Peyer's patch (tissue), 4 donors: Measurements from ENCODE around the gene SOX8. TPM values are rescaled to one million over a fixed set of nuclear protein-coding genes. Genes with fewer than 3 reads are reported as not detected.

Source experiments
- DNase-seq, 3 donors: peaks; one replicate each; pipeline ENCODE4 v3.0.0-alpha.2; 2017 to 2019
- H3K27ac ChIP-seq, 4 donors: fragments of 200-600 bp; sonication (generic); one replicate each; pipeline ENCODE4 v1.5.1; 2016 to 2019
- H3K27me3 ChIP-seq, 2 donors: fragments of 200-600 bp; sonication (generic); one replicate each; pipeline ENCODE4 v1.5.1; 2019
- H3K36me3 ChIP-seq, 3 donors: fragments of 200-600 bp; sonication (generic); one replicate each; pipeline ENCODE4 v1.5.1; 2016 to 2019
- H3K4me1 ChIP-seq, 4 donors: fragments of 200-600 bp; sonication (generic); one replicate each; pipeline ENCODE4 v1.5.1; 2016 to 2019
- H3K4me3 ChIP-seq, 4 donors: fragments of 200-600 bp; sonication (generic); 1 replicate in 3 of 4; 2 replicates in 1 of 4; pipeline ENCODE4 v1.5.1; 2016 to 2019; ENCODE audit warnings: mild to moderate bottlenecking in 1 of 4
- H3K9me3 ChIP-seq, 4 donors: fragments of 200-600 bp; sonication (generic); one replicate each; pipeline ENCODE4 v1.5.1; 2016 to 2019; ENCODE audit warnings: mild to moderate bottlenecking in 1 of 4
- CTCF ChIP-seq, 6 experiments: fragments of 450-650 bp in 4 of 6; fragments of 200-600 bp in 2 of 6; sonication (generic) in 1 of 6; IDR thresholded peaks; one replicate each; pipeline ENCODE4 v1.5.1; 2017 to 2019; ENCODE audit warnings: antibody characterized with exemption in 6 of 6, mild to moderate bottlenecking in 3 of 6, moderate library complexity in 1 of 6
- POLR2A ChIP-seq, 2 donors: fragments of 450-650 bp; IDR thresholded peaks; one replicate each; pipeline ENCODE4 v1.5.1; 2017; ENCODE audit warnings: antibody characterized with exemption in 2 of 2, mild to moderate bottlenecking in 2 of 2, moderate library complexity in 2 of 2
- total RNA-seq, 4 donors: library from RNA; depleted of rRNA; stranded (reverse); fragments of >200 nt; gene quantifications; one replicate each; pipeline ENCODE4 v1.1.0, GENCODE V29; 2016

SOX8 gene
- total RNA-seq, 4 donors from 2014 or later = 0.27 to 3.3 (median 1.1) TPM; not detected in 1

DNA sequence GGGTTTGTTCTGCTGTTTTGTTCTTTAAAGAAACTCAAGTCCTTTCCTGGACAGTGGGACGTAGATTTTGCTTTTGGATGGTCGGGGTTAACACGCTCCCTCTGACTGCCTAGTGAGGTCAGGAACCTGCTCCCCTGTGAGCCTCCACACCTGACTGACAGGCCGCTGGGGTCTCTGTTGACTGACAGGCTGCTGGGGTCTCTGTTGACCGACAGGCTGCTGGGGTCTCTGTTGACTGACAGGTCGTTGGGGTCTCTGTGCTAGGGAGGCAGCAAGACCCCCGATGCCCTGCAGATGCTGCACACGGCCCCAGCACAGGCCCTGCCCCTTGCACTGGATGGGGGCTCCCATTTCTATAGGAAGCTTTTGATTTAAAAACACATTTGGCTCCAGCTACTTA lies 44.3 kb upstream of the SOX8 start:
- Histone ChIP-seq H3K27me3 (no peaks in the 10 kb centered on the region), H3K9me3 (peaks cover 0 to 4% (median 2%) of the 10 kb centered on the region in 4 donors), H3K27ac (no peak overlapping the region), H3K36me3 (peaks cover 0 to 23% (median 0%) of the 10 kb centered on the region in 3 donors), H3K4me3 (no peak overlapping the region), H3K4me1 (no peaks in the 10 kb centered on the region)
- no peak for DNase-seq
- no peak for TF ChIP-seq POLR2A (IDR thresholded peaks at IDR 0.05)

DNA sequence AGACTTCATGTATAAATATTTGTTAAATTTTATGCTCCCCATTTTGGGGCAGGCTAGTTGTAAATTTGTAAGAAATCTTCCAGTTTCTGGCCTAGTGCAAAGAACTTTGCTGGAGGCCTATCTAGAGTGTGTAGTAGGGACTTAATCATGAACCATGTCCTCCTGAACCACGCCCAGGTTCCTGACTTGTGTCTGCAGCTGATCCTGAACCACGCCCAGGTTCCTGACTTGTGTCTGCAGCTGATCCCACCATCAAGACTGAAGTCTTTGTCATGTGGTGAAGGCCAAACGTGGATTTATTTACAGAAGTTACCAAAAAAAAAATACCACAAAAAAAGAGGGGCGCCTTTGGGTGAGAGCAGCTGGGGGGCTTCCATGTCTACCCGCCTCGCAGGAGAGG lies 43.8 kb upstream of the SOX8 start:
- DNase-seq = no peak
- Histone ChIP-seq H3K4me3 (no peak overlapping the region), H3K27ac (no peak overlapping the region), H3K27me3 (no peaks in the 10 kb centered on the region), H3K4me1 (no peaks in the 10 kb centered on the region), H3K9me3 (peaks cover 0 to 8% (median 2%) of the 10 kb centered on the region in 4 donors), H3K36me3 (peaks cover 0 to 19% (median 0%) of the 10 kb centered on the region in 3 donors)
- TF ChIP-seq CTCF (IDR thresholded peaks at IDR 0.05) = no peak
- TF ChIP-seq POLR2A (IDR thresholded peaks at IDR 0.05) = no peak

- no peak for TF ChIP-seq POLR2A (IDR thresholded peaks at IDR 0.05)
- TF ChIP-seq CTCF (IDR thresholded peaks at IDR 0.05) = no peak
- no peak for DNase-seq
- H3K9me3 ChIP-seq = peaks cover 0 to 8% (median 2%) of the 10 kb centered on the region in 4 donors
- H3K27me3 ChIP-seq = no peaks in the 10 kb centered on the region
- no peak overlapping the region for H3K27ac ChIP-seq
- no peaks in the 10 kb centered on the region for H3K4me1 ChIP-seq
- peaks cover 0 to 16% (median 0%) of the 10 kb centered on the region in 3 donors for H3K36me3 ChIP-seq
- H3K4me3 ChIP-seq = no peak overlapping the region
Observed at GRCh38 chr16:938136-938535, 43.4 kb upstream of the SOX8 start.

DNA sequence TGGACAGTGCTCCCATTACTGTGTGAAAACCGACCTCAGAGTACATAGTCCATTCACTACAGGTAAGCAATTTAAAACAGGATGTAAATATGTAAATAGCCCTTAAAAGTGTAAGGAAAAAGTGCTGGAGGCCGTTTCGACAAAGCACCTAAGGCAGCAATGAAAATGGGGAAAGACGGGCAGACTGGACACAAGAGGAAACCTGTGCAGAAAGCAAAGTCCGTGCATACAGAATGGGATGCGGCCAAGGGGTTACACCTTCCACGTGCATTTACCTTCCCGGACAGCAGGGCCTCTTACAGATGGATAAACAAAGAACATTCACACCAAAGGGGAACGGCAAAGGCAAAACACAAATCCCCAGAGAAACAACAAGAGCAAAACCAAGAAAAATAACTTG lies 42.8 kb upstream of the SOX8 start:
- Histone ChIP-seq H3K4me3 (no peak overlapping the region), H3K27ac (no peak overlapping the region), H3K36me3 (peaks cover 0 to 10% (median 0%) of the 10 kb centered on the region in 3 donors), H3K9me3 (peaks cover 0 to 8% (median 2%) of the 10 kb centered on the region in 4 donors), H3K4me1 (no peaks in the 10 kb centered on the region), H3K27me3 (no peaks in the 10 kb centered on the region)
- TF ChIP-seq POLR2A (IDR thresholded peaks at IDR 0.05) (no peak), CTCF (IDR thresholded peaks at IDR 0.05) (no peak)
- no peak for DNase-seq

GRCh38 chr16:939311-939710 lies 42.3 kb upstream of the SOX8 start:
- Histone ChIP-seq H3K27me3 (no peaks in the 10 kb centered on the region), H3K4me3 (no peak overlapping the region), H3K36me3 (peaks cover 0 to 8% (median 0%) of the 10 kb centered on the region in 3 donors), H3K27ac (no peak overlapping the region), H3K9me3 (peaks cover 0 to 8% (median 2%) of the 10 kb centered on the region in 4 donors), H3K4me1 (no peaks in the 10 kb centered on the region)
- TF ChIP-seq CTCF (IDR thresholded peaks at IDR 0.05) (no peak), POLR2A (IDR thresholded peaks at IDR 0.05) (no peak)
- DNase-seq = no peak

DNA sequence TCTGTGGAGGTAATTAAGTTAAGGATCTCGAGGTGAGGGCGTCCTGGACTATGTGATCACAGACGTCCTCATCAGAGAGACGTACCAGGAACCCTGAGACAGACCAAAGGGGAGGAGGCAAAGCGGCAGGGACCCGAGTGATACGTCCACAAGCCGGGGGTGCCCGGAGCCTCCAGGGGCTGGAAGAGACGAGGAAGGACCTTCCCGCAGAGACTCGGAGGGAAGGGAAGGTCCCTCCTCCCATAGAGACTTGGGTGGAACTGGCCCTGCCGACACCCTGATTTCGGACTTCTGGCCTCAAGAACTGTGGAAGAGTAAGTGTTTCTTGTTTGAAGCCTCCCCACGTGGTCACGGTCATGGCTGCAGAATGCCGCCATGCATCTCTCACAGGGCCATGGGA lies 41.6 kb upstream of the SOX8 start:
- Histone ChIP-seq H3K27me3 (no peaks in the 10 kb centered on the region), H3K4me1 (no peaks in the 10 kb centered on the region), H3K9me3 (peaks cover 0 to 8% (median 2%) of the 10 kb centered on the region in 4 donors), H3K27ac (no peak overlapping the region), H3K36me3 (peaks cover 0 to 8% (median 0%) of the 10 kb centered on the region in 3 donors), H3K4me3 (no peak overlapping the region)
- TF ChIP-seq CTCF (IDR thresholded peaks at IDR 0.05) = no peak
- no peak for TF ChIP-seq POLR2A (IDR thresholded peaks at IDR 0.05)
- DNase-seq = no peak
